ENCODE data around the gene CASZ1. TPM values are rescaled to one million over a fixed set of nuclear protein-coding genes. Genes with fewer than 3 reads are reported as not detected.

CASZ1 gene
- total RNA-seq, 1 donor from 2014 or later = 11.8 TPM

- no peak for DNase-seq (ENCODE audit: low read depth)
- H3K4me3 ChIP-seq (ENCODE audit: low read depth, low read length) = no peak overlapping the region
- TF ChIP-seq CTCF (conservative IDR thresholded peaks at IDR 0.05; ENCODE audit: low read depth, low read length) = no peak
Measured at GRCh38 chr1:10703702-10704101, 92.7 kb downstream of the CASZ1 start.

- no peak for TF ChIP-seq CTCF (conservative IDR thresholded peaks at IDR 0.05; ENCODE audit: low read depth, low read length)
- H3K4me3 ChIP-seq (ENCODE audit: low read depth, low read length) = no peak overlapping the region
- DNase-seq (ENCODE audit: low read depth) = no peak
Measured at GRCh38 chr1:10701145-10701544, 95.3 kb downstream of the CASZ1 start.

GRCh38 chr1:10699470-10699835, 97.0 kb downstream of the CASZ1 start:
- no peak for DNase-seq (ENCODE audit: low read depth)
- no peak overlapping the region for H3K4me3 ChIP-seq (ENCODE audit: low read depth, low read length)
- no peak for TF ChIP-seq CTCF (conservative IDR thresholded peaks at IDR 0.05; ENCODE audit: low read depth, low read length)

GRCh38 chr1:10698726-10699469, 97.5 kb downstream of the CASZ1 start:
- TF ChIP-seq CTCF (conservative IDR thresholded peaks at IDR 0.05; ENCODE audit: low read depth, low read length) = no peak
- DNase-seq (ENCODE audit: low read depth) = no peak
- no peak overlapping the region for H3K4me3 ChIP-seq (ENCODE audit: low read depth, low read length)

GRCh38 chr1:10697621-10698160, 98.8 kb downstream of the CASZ1 start:
- no peak for DNase-seq (ENCODE audit: low read depth)
- H3K4me3 ChIP-seq (ENCODE audit: low read depth, low read length) = no peak overlapping the region
- no peak for TF ChIP-seq CTCF (conservative IDR thresholded peaks at IDR 0.05; ENCODE audit: low read depth, low read length)

- no peak for TF ChIP-seq CTCF (conservative IDR thresholded peaks at IDR 0.05; ENCODE audit: low read depth, low read length)
- H3K4me3 ChIP-seq (ENCODE audit: low read depth, low read length) = no peak overlapping the region
- no peak for DNase-seq (ENCODE audit: low read depth)
Measured at GRCh38 chr1:10696977-10697376, 99.5 kb downstream of the CASZ1 start.

Measured in epithelial cell of proximal tubule (primary cell).